DMS114 treated with DMSO at 0.1 percent for 48 hours (cell line): ENCODE results near the gene ZFAND2A.
"Not testable (repeated sequence)": the region's sequence is repeated elsewhere in the genome, so short reads cannot be mapped to it uniquely, and the experiment has no call there.

ENCODE experiments used
- DNase-seq: peaks from one replicate; lab custom pipeline; 2025; ENCODE audit not compliant: unreplicated experiment; lab: John Stamatoyannopoulos, UW

The ZFAND2A gene

DNA sequence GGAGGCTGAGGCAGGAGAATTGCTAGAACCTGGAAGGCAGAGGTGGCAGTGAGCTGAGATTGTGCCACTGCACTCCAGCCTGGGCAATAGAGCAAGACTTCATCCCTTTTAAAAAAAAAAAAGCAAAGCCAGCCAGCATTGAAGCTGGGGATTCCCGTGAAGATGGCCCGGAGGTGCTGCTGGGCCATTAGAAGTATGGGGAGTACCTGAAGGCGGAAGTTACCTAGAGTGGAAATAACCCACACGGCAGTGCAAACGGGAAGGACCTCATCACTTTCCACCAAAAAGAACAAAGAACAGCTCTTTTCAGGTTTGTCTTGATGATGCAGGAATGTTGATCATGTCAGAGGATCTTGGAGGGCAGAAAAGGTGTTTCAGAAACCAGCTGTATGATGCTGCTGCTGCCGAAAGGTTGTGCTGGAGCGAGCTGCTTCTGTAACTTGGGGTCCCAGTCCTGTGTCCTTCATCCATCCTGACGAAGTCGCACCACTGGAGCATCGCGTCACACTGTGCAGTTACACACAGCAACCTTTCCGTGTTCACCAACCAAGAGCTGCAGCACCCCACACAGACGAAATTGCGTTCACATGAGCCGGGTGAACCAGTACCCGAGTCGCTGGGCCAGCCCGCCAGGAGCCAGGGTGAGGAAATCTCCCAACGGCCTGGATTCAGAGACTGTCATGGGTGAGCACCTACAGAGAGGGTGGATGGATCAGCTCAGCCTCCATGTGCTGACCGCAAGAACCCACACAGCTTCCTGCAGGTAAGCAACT lies 8.2 kb downstream of the ZFAND2A start:
- DNase-seq, result no peak

DNA sequence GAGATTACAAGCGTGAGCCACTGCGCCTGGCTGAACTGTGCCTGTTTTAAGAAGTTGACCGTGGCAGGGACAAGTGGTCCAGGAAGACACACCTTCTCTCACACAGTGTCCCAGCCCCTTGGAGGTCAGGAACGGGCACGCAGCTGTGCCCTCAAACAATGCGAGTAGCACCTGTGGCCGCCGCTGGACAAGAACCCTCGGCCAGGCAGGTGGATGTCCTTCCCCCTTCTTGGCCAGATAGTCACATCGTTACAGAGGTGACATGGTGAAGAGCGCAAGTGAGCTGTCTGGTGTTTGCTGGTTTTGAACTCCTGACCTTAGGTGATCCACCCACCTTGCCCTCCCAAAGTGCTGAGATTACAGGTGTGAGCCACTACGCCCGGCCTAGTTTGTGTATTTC lies 8.8 kb downstream of the ZFAND2A start:
- DNase-seq, result no peak

DNA sequence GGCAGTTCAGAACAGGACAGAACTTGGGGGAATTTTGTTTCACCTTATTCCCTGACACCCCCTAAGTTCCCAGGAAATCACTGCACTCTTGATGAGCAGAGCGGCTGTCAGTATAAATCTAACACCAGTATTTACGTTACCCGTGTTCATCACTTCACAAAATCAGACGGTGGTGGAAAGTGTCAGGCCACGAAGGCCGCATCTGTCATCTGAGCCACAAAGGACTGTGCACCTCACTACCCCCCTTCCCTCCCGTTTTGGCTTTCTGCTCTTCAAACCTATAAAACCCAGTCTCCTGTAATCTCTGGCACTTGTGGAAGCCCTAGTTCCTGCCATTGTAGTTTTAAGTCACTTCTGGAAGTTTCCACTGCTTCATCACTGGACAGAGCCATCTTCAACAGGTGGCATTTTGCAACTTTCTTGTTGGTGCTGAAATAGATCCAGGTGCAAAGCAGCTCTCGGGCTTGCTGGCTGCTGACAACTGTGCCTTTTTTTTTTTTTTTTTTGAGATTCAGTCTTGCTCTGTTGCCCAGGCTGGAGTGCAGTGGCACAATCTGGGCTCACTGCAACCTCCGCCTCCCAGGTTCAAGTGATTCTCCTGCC lies 9.5 kb downstream of the ZFAND2A start:
- DNase-seq, result no peak

DNA sequence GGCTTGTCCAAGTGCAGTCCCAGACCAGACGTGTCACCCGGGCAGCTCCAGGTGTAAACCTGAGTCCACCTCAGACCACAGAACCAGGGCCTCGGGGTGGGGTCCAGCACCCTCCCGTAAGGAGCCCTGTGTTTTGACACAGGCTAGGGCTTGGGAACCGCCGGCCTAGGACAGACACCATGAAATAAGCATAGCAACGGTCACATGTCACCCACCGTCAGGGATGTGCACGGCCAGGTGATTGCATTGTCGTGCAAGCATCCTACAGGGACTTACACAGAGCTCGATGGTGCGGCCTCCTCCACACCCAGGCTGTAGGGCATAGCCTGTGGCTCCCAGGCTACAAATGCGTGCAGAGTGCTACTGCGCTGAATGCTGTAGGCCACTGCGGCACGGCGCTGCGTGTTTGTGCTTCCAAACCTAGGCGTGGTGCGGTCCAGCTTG lies 10.6 kb downstream of the ZFAND2A start:
- no peak for DNase-seq

DNA sequence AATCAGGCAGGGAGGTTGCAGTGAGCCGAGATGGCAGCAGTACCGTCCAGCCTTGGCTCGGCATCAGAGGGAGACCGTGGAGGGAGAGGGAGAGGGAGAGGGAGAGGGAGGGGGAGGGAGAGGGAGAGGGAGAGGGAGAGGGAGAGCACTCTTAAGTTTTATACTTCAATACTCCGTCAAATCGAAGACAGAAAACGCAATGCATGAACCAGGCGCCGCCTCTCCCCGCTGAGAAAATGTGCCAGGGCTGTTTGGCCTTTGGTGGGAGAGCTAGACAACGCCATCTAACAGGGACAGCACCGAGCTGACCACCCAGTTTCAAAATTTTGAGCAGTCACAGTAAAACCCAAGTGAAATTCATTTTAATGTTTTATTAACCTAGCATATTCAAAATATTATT lies 12.1 kb downstream of the ZFAND2A start:
- DNase-seq, result not testable (repeated sequence)

DNA sequence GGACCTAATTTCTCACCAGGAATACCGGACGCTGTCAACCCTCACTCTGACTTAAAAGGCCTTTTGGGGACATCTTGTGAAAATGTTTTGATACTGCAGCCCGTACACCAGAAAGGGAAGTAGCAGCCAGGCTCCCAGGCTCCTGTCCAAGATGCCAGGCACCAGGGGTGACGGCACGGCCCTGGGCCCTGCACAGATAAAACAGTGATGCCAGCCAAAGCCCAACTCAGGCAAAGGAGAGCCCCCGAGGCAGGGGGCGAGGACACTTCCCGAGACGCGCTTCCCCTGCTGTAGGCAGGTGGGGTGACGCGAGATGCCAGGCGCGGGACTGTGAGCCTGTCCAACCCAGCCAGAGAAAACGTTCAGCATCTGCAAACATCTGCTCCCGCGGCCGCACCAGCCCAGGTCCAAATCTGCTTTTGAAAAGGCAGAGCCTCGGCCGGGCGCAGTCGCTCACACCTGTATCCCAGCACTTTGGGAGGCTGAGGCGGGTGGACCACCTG lies 15.7 kb downstream of the ZFAND2A start:
- DNase-seq, result peak; percentile 9

DNA sequence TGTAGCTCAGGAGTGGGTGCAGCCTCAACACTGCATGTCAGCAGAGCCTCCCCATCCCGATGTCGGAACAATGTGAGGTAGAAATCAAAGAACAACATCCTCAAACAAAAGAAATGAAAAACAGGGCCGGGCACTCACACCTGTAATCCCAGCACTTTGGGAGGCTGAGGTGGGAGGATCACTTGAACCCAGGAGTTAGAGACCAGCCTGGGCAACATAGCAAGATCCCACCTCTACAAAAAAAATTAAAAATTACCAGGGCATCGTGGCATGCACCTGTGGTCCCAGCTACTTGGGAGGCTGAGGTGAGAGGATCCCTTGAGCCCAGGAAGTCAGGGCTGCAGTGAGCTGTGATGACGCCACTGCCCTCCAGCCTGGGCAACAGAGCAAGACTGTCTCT lies 17.0 kb downstream of the ZFAND2A start:
- not testable (repeated sequence) for DNase-seq

DNA sequence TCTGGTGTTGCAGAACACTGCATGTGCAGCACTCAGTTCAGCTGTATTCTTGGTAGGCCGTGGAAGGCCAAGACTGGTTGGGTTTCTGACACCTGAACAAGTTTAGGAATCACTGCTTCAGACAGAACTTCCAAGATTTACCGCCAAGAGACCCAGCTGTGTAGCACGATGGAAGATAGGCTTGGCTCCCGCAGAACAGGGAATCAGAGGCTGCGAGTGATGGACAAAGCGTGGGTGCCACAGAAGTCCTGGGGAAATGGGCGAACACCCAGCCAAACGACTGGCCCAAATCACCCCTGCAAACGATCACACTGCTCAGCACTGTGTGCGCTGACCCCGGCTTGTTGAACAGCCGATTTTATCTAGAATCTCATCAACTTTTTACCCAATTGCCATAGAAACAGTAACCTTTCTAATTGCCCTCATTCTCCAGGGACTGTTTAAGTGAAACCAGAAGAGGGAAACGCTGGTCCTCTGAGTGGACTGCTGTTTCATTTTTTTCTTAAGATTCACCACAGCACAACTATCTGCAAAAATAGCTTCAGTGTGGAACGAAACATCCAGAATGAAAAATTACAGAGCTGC lies 17.9 kb downstream of the ZFAND2A start:
- DNase-seq, result no peak

DNA sequence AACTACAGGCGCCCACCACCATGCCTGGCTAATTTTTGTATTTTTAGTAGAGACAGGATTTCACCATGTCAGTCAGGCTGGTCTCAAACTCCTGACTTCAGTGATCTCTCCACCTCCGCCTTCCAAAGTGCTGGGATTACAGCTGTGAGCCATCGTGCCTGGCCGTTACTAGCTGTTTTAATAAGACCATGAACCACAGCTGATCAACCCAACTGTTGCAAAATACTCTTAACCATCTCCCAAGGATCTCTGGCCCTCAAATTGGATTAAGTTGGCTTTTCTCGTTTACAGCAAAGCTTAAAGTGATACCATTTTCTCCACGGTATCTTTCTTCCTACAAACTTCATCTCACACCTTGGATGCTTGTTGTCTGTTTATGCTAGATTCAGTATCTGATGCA lies 18.3 kb downstream of the ZFAND2A start:
- DNase-seq, result no peak

DNA sequence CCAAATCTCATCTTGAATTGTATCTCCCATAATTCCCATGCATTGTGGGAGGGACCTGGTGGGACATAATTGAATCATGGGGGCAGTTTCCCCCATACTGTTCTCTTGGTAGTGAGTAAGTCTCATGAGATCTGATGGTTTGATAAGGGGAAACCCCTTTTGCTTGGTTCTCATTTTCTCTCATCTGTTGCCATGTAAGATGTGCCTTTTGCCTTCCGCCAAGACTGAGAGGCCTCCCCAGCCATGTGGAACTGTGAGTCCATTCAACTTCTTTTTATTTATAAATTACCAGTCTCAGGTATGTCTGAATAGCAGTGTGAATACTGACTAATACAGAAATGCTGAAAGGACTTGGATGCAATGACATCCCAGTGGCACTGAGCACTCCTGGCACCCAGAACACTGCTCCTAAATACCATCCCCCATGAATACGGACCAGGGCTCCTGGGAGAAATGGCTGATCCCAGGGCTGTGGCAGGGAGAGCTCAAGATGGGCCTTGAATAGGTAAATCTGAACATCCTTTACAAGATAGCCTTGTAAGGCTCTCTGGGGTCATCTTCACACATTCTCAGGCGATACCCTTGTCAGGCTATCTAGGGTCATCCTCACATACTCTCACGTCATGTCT lies 19.4 kb downstream of the ZFAND2A start:
- no peak for DNase-seq

DNA sequence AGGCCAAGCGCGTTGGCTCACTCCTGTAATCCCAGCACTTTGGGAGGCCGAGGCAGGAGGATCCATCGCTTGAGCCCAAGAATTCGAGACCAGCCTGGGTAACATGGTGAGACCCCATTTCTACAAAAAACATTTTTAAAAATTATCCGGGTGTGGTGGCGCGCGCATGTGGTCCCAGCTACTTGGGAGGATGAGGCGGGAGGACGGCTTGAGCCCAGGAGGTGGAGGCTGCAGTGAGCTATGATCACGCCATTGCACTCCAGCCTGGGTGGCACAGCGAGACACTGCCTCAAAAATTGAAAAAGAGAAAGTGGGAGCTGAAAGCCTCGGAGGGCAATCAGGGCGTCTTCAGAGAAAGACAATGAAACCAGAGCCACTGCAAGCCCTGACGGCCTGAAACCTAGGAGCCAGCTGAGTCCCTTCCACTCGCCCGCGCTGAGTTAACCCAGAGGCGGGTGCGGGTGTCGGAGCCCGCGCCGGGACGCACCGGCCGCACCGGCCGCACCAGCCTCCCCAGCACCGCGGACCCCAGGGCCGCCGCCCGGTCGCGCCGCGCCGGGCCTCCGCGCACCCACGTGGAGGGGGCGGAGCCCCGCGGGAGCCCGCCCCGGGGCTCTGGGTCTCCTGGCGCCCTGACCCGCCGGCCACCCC lies 22.4 kb downstream of the ZFAND2A start:
- DNase-seq, result no peak

DNA sequence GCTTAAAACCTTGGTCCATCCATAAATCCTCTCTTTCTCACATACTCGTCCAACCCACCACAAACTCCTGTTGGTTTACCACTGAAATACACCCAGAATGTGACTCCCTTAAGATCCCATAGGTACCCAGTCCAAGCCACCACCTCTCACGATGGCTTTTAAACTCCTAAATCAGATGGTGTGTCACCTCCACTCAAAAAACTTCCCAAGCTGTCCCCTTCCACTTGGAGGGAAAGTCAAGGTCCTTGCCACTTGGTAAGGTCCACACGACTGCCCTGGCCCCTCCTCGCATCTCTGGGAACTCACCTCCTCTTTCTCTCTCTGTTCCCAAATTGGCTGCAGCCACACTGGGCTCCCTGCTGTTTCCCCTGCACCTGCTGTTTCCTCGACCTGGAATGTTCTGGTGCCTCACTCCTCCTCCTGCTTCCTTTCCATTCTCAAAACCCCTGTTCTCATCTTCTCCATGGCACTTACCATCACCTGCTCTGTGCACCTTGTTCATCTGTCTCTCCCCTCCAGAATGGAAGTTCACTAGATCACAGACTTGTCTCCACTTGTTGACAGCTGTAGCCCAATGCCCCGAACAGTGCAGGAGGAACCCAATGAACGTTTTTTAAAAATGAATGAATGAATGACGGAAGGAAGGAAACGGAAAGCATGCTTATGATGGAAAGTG lies 23.0 kb downstream of the ZFAND2A start:
- DNase-seq, result peak; percentile 59

DNA sequence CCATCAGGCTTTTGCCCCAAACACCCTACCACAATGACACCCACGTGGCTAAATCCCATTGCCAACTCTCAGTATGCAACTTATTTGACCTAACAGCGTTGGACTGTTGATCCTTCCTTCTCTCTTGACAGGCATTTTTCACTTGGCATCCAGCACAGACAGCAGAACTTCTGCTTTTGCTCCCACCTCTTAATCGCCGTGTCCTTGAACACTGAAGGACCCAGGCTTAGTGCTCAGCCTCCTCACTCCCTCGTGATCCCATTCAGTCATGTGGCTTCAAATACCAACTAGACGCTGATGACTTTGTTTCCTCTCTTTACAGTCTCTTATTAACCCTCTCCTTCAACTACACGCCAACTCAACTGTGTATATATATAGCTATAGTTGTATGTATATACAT lies 25.0 kb downstream of the ZFAND2A start:
- DNase-seq, result peak; percentile 19

DNA sequence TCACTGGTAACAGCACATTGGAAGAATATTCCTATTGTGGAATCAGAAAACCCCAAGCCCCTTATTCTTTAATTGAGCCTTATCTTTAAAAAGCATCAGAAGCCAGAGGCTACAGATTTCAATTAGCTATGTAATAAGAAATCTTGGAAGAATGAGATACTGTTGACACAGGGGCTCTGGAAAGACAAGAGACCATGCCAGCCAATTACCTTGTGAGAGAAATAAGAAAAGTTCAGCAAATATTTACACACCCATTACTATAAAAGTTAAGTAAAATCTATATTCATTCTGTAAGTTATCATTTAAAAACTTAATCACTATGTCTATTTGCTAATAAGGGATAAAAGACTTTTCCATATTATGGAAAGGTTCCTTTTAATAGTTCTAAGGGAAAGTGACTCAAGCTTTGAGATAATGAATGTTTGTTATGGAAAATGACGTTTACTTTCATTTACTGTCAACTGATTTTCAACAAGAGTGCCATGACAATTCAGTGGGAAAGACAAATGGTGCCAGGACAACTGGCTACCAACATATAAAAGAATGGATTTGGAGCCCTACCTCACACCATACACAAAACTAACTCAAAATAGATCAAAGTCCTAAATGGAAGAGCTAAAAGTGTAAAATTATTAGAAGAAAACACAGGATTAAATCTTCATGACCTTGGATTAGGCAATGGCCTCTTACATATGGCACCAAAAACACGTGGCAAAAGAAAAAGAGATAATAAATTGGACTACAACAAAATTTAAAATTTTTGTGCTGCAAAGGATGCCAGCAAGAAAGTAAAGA lies 28.3 kb downstream of the ZFAND2A start:
- no peak for DNase-seq

DNA sequence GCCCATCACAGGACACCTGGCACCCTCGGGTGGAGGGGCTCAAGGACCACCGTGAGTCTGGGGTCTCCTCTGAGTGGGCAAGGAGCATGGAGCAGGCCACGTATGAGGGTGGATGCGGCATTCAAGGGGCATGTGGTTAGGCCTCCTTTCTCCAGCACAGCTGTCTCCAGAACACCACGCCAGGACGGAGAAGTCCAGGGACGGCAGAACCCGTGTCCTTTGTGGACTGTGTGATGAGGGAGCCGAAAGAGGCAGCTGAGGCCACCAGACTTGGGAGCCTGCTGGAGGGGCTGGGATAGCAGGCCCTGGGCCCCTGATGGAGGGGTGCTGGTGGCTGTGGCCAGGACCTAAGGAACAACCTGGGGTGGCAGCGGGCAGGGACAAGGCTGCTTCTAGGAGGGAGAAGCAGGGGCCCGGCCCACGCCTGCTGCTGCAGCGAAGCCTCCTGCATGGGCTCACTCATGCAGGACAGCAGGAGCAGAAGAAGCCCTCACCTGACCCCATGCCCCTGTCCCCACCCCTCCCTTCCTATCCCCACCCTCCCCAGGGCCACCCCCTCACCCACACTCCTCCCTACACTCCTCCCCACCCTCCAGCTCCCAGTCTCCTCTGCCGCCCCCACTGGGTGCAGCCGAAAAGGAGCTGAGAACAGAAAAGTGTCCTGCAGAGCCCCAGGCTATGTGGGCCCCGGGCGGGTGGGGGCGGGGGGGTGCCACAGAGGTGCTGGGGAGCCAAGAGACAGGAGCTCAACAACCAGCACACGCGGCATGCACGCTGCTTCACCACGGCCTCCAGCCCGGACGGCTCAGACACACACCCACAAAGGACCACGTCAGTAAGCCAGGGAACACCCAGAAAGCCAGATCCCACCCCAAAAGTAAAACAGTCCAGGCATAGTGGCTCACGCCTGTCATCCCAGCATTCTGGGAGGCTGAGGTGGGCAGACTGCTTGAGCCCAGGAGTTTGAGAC lies 29.7 kb downstream of the ZFAND2A start:
- no peak for DNase-seq

DNA sequence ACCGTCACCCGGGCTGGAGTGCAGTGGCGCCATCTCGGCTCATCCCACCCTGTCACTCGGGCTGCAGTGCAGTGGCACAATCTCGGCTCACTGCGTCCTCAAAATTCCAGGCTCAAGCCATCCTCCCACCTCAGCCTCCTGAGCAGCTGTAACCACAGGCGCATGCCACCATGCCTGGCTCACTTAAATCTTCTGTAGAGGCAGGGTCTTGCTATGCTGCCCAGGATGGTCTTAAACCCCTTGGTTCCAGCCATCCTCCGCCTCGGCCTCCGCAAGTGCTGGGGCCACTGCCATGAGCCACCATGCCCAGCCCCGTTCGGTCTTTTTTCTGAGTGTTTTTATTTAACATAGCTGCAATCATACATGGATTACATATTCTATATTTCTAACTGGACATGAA lies 30.6 kb downstream of the ZFAND2A start:
- DNase-seq, result no peak

DNA sequence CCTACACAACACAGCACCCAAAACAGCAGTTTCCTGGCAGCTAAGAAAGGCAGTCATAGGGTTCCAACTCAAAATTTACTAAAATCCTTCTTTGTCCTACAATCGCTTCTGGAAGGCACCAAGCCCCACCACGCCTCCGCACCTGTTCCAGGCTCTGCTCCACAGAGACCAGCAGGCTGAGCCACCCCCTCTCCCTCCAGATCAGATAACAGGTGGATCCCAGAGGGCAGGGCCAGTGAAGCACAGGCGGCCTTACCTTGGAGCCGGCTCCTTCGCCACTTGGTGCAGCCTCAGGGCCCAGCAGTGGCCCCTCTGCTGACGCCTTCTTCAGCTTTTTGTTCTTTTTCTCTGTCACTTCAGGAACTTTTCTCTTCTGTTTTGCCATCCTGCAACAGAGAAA lies 33.0 kb downstream of the ZFAND2A start:
- DNase-seq, result no peak

DNA sequence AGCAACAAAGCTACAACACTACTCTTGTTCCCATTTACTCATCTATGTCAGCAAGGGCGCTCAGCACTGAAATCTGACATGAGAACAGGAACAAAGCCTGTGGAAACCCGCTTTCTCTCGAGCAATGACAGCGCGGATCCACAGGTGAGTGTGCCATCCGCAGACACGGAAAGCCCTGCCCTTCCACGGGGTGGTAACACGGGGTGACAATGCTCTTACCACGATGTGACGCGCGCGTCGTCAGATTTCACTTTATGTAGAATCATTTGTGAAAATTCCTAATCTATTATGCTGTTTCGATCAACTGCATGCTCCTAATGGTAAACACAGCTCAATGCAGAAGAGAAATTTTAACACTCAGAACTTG lies 34.4 kb downstream of the ZFAND2A start:
- DNase-seq, result no peak
